ENCODE measurements around the gene GDF11. TPM values are rescaled to one million over a fixed set of nuclear protein-coding genes. Genes with fewer than 3 reads are reported as not detected.

Gene GDF11
- total RNA-seq, 2 experiments from 2014 or later: 7.7 to 8.7 TPM

DNA sequence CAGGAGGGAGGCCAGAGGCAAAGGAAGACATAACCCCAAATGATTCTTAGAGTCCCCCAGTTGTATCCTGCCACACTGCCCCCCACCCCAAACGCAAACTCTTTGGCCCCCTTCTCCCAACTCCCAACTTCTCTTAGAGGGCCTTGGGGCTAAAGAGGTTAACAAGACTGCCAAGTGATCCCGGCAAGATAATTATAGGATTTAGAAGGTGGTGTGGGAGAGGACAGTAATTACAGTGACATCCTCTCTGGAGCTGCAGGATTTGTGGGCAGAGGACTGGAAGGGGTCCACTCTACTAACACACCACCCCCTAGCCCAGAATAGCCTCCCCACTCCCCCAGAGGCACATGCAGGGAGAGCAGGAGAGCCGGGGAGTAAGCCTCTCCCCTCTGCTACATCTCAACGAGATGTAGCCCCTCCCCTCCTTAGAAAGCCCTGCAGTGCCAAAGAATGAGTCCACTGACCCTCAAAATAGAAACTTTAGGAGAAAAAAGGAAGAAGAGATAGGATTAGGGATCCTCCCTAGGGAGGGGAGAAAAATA is 5.3 kb upstream of the GDF11 start:
- Mint-ChIP-seq H3K27ac (peak overlapping the region; percentile 85), H3K27me3 (no peaks in the 10 kb centered on the region), H3K9me3 (no peaks in the 10 kb centered on the region), H3K36me3 (no peaks in the 10 kb centered on the region), H3K4me3 (peak overlapping the region; percentile 77), H3K4me1 (ENCODE audit: low read depth) (peaks cover 20% of the 10 kb centered on the region)
- DNase-seq: no peak
- POLR2A ChIA-PET: interaction anchor here (1.0 to 2.0 kb wide), 8 partner anchors 8 to 380 kb away, joined by 3 to 18 read pairs (median 6); partner anchors contain the start of genes BLOC1S1, CD63, ORMDL2 and PA2G4
- CTCF ChIA-PET: interaction anchor here (0.8 to 9.9 kb wide), 36 partner anchors 8 to 309 kb away, joined by 3 to 130 read pairs (median 8); partner anchors contain the start of genes BLOC1S1, CD63, DGKA and DNAJC14
- intact Hi-C loops (cut with micrococcal nuclease): loop anchor here (1.0 to 5.0 kb wide), 10 partner anchors 8 to 389 kb away; partner anchors contain the start of genes BLOC1S1, CD63, RPS26 and ZC3H10

DNA sequence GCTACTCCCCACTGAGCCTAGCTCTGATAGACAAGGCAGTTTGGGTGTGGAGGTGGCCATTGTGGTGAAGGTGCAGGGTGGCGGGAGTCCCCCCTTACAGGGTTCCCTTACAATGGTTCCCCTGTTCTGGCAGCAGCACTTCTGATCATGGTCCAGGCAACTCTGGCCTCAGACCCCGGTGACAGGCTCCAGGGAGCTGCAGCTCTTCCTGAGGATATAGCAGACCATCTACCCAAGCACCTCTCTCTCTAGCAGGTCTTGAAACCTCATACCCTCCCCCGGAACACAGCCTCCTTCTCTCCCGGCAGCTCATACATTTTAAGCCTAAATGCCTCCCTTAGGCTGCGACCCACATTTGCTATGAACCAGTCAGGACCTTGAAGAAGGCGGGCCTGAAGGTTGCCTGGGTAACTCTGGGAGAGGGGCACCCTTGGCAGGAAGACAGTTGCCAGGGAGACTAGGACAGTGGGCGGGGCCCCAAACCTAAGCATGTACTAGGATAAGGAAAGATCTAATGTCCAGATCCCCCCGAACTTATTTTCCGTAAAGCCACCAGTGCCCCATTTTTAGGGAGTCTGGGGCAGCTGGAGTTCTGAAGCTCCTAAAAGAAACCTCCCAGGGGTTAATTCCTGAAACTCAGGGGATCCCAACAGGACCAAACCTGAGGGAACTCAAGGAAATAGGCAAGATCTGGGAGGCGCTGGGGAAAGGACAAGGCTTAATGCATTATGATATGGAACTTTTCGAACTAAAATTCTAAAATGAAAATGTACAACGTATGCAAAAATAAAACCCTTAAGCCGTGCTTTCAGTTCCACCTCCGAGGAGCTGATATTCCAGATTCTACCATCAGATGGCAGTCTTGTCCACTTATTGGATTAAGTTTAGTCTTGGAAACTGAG is 4.5 kb upstream of the GDF11 start:
- peaks cover 21% of the 10 kb centered on the region for H3K4me1 Mint-ChIP-seq (ENCODE audit: low read depth)
- H3K4me3 Mint-ChIP-seq: peak overlapping the region; percentile 77
- DNase-seq: peak; percentile 87
- no peaks in the 10 kb centered on the region for H3K36me3 Mint-ChIP-seq
- no peaks in the 10 kb centered on the region for H3K9me3 Mint-ChIP-seq
- H3K27ac Mint-ChIP-seq: peak overlapping the region; percentile 85
- POLR2A ChIA-PET: interaction anchor here (0.5 to 2.0 kb wide), 14 partner anchors 9 to 451 kb away, joined by 3 to 18 read pairs (median 4); partner anchors contain the start of genes BLOC1S1, CD63, DGKA and ORMDL2
- no peaks in the 10 kb centered on the region for H3K27me3 Mint-ChIP-seq
- intact Hi-C loops (cut with micrococcal nuclease): loop anchor here (1.0 to 5.0 kb wide), 7 partner anchors 22 to 388 kb away; partner anchors contain the start of genes BLOC1S1, RPS26 and ZC3H10
- CTCF ChIA-PET: interaction anchor here (0.6 to 9.9 kb wide), 58 partner anchors 8 to 614 kb away, joined by 3 to 130 read pairs (median 5); partner anchors contain the start of genes BLOC1S1, CD63, DGKA and DNAJC14

DNA sequence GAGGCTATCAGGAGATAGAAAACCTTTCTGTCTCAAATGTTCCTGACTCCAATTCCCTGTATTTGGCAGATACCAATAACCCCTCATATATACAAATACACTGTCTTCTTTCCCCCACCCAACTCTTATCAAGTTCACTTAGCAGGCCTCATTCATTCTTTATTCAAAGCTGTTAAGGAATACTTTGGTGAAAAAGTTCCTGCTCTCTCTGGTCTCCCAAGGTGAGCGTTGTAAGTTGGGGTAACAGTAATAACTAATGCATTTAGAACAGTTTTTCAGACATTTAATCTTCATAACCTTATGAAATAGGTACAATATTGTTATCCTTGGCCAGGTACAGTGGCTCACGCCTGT is 3.9 kb upstream of the GDF11 start:
- H3K4me3 Mint-ChIP-seq: peak overlapping the region; percentile 77
- no peaks in the 10 kb centered on the region for H3K27me3 Mint-ChIP-seq
- intact Hi-C loops (cut with micrococcal nuclease): loop anchor here (2.0 to 5.0 kb wide), 3 partner anchors 82 to 388 kb away; partner anchors contain the start of gene ZC3H10
- DNase-seq: no peak
- POLR2A ChIA-PET: interaction anchor here (0.6 to 2.0 kb wide), 11 partner anchors 10 to 450 kb away, joined by 3 to 18 read pairs (median 5); partner anchors contain the start of genes CD63, DGKA, ORMDL2 and PA2G4
- no peaks in the 10 kb centered on the region for H3K36me3 Mint-ChIP-seq
- no peaks in the 10 kb centered on the region for H3K9me3 Mint-ChIP-seq
- H3K4me1 Mint-ChIP-seq (ENCODE audit: low read depth): peaks cover 22% of the 10 kb centered on the region
- H3K27ac Mint-ChIP-seq: no peak overlapping the region
- CTCF ChIA-PET: interaction anchor here (0.6 to 9.9 kb wide), 48 partner anchors 8 to 614 kb away, joined by 3 to 130 read pairs (median 6); partner anchors contain the start of genes BLOC1S1, CD63, DGKA and DNAJC14

DNA sequence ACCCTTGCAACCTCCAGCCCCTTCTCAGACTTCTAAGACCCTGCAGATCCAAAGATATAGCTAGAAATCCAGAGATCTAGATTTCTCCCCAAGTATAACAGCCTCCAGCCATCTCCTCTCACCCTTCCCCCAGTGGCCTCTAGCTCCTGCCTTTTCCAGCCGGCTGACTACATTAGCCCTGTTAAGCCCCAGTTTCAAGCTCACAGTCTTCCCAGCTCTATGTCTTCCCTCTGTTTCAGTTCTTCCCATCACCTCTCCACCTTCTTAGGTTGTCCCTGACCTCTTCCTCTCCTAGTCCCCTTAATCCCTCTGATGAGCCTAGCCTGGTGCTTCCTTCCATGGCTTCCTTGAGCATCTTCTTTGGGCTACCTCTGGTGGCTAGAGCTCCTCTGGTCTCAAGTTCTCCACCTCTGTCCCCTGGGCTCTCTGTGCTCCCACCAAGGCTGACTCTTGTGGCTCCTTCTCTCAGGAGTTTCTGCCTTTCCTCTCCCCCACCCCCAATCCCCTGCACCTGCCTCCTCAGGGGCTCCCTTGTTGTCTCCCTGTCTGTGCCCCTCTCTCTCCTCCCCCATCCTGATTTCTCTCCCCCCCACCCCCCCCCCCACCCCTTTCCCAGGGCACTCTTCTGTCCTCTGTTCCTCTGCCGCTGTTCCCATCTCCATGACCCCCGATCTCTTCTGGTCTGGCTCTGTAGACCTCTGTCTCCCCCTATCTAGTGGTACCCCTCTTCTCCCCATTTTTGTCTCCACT is 816 bp upstream of the GDF11 start:
- Mint-ChIP-seq H3K4me3 (peak overlapping the region; percentile 74), H3K27ac (peak overlapping the region; percentile 42), H3K36me3 (no peaks in the 10 kb centered on the region), H3K27me3 (no peaks in the 10 kb centered on the region), H3K4me1 (ENCODE audit: low read depth) (peaks cover 36% of the 10 kb centered on the region), H3K9me3 (no peaks in the 10 kb centered on the region)
- DNase-seq: no peak
- POLR2A ChIA-PET: interaction anchor here (0.7 to 1.2 kb wide), 3 partner anchors 13 to 302 kb away, joined by 3 to 4 read pairs (median 3); no protein-coding TSS in a partner anchor
- CTCF ChIA-PET: interaction anchor here (0.7 to 9.9 kb wide), 5 partner anchors 12 to 202 kb away, joined by 3 to 130 read pairs (median 4); partner anchors contain the start of gene DGKA
- intact Hi-C loops (cut with micrococcal nuclease): loop anchor here (2.0 kb wide), 2 partner anchors 19 to 75 kb away; partner anchors contain the start of gene SARNP

DNA sequence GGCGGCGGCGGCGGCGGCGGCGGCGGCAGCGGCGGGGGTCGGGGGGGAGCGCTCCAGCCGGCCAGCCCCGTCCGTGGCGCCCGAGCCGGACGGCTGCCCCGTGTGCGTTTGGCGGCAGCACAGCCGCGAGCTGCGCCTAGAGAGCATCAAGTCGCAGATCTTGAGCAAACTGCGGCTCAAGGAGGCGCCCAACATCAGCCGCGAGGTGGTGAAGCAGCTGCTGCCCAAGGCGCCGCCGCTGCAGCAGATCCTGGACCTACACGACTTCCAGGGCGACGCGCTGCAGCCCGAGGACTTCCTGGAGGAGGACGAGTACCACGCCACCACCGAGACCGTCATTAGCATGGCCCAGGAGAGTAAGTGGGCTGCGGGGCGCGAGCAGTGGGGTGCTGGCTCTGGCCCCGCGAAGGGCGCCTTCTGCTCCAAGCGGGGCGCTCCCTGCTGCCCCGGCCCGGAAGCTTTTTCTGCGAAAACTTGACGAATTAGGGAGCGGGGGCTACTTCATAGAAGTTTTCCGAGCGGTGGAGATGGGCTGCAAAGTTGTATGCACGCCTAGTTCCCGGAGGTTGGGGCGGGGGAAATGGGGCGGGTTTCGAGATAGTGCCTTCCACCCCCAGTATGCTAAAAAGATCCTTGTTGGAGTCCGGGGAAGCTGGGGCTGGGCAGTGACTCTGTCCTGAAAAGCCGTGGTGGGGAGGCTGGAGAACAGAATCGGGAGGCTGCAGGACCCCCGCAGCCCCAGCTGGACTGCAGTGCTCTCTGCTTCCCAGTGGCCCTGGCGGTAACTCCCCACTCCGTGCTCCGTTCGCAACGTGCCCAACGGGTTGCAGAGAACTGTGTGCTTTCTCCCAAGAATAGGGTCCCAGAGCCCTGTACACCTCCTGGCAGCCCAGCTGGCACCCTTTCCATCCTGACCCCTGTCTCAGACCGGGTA is 751 bp downstream of the GDF11 start:
- DNase-seq: peak; percentile 67
- ChIA-PET POLR2A (interaction anchor here (0.8 to 2.3 kb wide), 5 partner anchors 14 to 373 kb away, joined by 3 to 12 read pairs (median 6); partner anchors contain the start of genes CD63, ORMDL2 and SARNP), CTCF (interaction anchor here (0.6 to 9.9 kb wide), 7 partner anchors 10 to 193 kb away, joined by 3 to 130 read pairs (median 6); partner anchors contain the start of gene DGKA)
- Mint-ChIP-seq H3K9me3 (no peaks in the 10 kb centered on the region), H3K36me3 (no peaks in the 10 kb centered on the region), H3K4me1 (ENCODE audit: low read depth) (peaks cover 24% of the 10 kb centered on the region), H3K4me3 (peak overlapping the region; percentile 83), H3K27ac (no peak overlapping the region), H3K27me3 (no peaks in the 10 kb centered on the region)
- intact Hi-C loops (cut with micrococcal nuclease): loop anchor here (2.0 kb wide), 2 partner anchors 17 to 73 kb away; partner anchors contain the start of gene SARNP

DNA sequence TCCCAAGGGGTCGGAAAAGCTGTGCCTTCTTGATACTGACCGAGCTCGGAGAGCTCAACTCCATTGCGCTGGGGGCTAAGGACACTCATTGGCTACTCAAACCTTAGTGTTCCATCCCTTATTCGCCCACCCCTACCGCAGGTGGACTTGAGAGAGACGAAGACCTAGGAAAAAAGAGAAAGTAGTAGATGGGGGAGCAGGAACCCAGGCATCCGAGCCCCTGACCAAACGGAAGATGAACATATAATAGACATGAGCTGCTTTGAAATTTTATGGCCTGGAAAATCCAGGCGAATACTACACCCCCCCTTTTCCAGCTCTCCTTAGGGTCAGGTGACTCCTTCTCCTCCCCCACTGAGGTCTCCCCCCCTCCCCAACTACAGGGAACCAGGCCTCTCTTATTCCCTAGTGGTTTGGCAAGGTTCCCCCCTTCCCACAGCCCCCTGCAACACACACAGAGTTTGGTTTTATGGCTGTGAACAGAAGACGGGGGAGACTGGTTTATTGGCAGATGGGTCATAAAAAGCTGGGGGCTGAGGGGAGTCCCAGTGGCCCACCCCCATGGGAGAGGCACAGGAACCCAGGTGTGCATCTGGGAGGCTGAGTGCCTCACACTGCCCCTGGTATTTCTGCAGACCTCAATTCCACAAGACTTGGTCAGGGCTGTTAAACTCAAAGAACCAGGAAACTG is 1.6 kb downstream of the GDF11 start:
- peak overlapping the region; percentile 83 for H3K4me3 Mint-ChIP-seq
- H3K27ac Mint-ChIP-seq: no peak overlapping the region
- H3K4me1 Mint-ChIP-seq (ENCODE audit: low read depth): peaks cover 22% of the 10 kb centered on the region
- no peaks in the 10 kb centered on the region for H3K36me3 Mint-ChIP-seq
- no peak for DNase-seq
- intact Hi-C loops (cut with micrococcal nuclease): no loop called here
- H3K27me3 Mint-ChIP-seq: no peaks in the 10 kb centered on the region
- POLR2A ChIA-PET: interaction anchor here (0.8 to 2.3 kb wide), 6 partner anchors 10 to 372 kb away, joined by 3 to 12 read pairs (median 5); partner anchors contain the start of genes CD63, ORMDL2 and SARNP
- CTCF ChIA-PET: interaction anchor here (0.9 to 9.9 kb wide), 6 partner anchors 9 to 192 kb away, joined by 3 to 130 read pairs (median 8); partner anchors contain the start of gene DGKA
- H3K9me3 Mint-ChIP-seq: no peaks in the 10 kb centered on the region

DNA sequence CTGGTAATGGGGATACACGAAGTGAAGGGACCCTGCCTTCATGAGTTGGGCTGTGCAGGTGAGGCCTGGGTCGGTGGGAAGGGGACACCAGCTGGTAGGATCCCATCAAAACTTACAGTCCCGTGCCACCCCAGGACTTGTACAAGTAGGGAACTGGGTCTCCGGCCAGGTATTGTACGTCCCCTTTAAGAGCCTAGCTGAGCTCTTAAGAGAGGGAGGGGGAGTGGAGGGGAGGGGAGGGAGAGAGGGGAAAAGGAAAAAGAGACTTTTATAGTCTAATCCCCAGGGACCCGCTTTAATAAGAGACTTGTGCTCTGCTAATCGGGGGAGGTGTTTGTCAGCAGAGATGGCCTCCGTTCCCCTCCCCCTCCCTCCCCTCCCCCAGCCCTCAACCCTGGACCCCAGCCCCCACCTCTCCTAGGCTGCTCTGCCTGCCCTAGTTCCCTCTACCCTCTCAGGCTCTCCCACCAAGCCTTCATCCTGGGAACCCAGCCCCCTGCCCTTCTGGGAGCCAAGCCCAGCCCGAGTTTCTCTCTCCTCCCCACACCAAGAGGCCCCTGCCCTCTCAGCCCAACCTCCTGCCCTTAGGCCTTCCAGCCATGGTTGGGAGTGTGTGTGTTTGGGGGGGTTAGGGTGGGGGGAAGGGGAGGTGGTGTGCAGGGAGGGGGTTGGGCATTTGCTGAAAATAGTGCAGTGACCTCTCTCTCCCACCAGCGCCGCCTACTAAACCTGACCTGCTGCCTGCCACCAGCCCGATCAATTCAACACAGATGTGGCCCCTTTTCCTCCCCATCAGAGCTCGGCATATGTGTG is 2.6 kb downstream of the GDF11 start:
- Mint-ChIP-seq H3K27me3 (no peaks in the 10 kb centered on the region), H3K27ac (no peak overlapping the region), H3K36me3 (peaks cover 2% of the 10 kb centered on the region), H3K9me3 (no peaks in the 10 kb centered on the region), H3K4me1 (ENCODE audit: low read depth) (peaks cover 22% of the 10 kb centered on the region), H3K4me3 (no peak overlapping the region)
- intact Hi-C loops (cut with micrococcal nuclease): no loop called here
- POLR2A ChIA-PET: interaction anchor here (1.0 to 2.3 kb wide), 3 partner anchors 8 to 185 kb away, joined by 3 to 12 read pairs (median 4); partner anchors contain the start of genes ORMDL2 and SARNP
- DNase-seq: no peak
- CTCF ChIA-PET: interaction anchor here (1.8 to 3.6 kb wide), 5 partner anchors 8 to 72 kb away, joined by 6 to 27 read pairs (median 10); partner anchors contain the start of genes ORMDL2 and SARNP

DNA sequence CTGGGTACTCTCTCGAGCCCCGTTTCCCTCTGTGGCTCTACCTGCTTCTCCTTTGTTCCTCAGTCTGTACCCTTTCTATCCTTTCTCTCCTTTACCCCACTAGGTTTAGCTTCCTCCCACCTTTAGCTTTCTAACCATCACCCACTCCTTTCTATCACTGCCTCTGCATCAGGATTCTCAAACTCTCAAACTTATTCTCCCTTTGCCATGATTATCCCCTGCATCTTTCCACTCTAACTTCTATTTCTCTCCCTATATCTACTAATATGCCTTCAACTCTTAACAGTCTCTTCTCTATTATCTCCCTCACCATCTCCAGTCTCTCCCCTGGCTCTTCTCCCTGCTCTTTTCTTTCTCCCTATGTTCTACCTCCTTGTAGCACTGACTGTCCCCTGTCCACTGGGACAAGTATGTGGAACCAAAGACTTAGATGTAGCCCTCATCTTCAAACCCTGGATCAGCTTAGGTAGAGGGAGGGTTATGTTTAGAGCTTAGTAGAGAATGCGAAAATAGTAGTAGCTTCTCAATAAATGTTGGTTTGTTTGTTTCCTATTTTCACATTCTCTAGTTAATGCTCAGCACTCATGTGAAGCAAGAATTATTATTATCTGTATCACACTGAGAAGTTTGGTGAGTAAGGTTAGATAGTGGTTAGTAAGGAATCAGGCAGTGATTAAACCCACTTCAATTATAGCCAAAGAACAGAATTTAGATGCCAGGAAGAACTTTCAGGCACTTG is 3.4 kb downstream of the GDF11 start:
- H3K27me3 Mint-ChIP-seq: no peaks in the 10 kb centered on the region
- H3K36me3 Mint-ChIP-seq: peaks cover 6% of the 10 kb centered on the region
- intact Hi-C loops (cut with micrococcal nuclease): no loop called here
- H3K4me3 Mint-ChIP-seq: no peak overlapping the region
- ChIA-PET POLR2A (no interaction called here), CTCF (interaction anchor here (1.8 to 2.8 kb wide), 3 partner anchors 8 to 72 kb away, joined by 6 to 27 read pairs (median 10); partner anchors contain the start of genes ORMDL2 and SARNP)
- H3K27ac Mint-ChIP-seq: no peak overlapping the region
- peaks cover 22% of the 10 kb centered on the region for H3K4me1 Mint-ChIP-seq (ENCODE audit: low read depth)
- no peak for DNase-seq
- H3K9me3 Mint-ChIP-seq: no peaks in the 10 kb centered on the region

Data from activated CD4-positive, alpha-beta memory T cell treated with anti-CD3 and anti-CD28 coated beads for 36 hours (primary cell).